B cell (primary cell): ENCODE results near the gene ZNF521. TPM values are rescaled to one million over a fixed set of nuclear protein-coding genes. Genes with fewer than 3 reads are reported as not detected.

Source experiments
- ATAC-seq: fragments of 200-7000 bp; cut with Tn5 transposase; one replicate; pipeline ENCODE4 v1.10.0; 2021; ENCODE audit warnings: low read depth, mild to moderate bottlenecking, moderate number of reproducible peaks, moderate library complexity
- CTCF ChIA-PET: fragments of 350-600 bp; sonication (Branson Sonifier 250); formaldehyde crosslinking; loops from one replicate; lab custom pipeline; 2021; ENCODE audit warnings: antibody characterized with exemption, inconsistent platforms; lab: Charles Lee
- POLR2A ChIA-PET: fragments of 350-600 bp; sonication (Branson Sonifier 250); formaldehyde crosslinking; loops from one replicate; lab custom pipeline; 2021; ENCODE audit warnings: antibody characterized with exemption; lab: Charles Lee
- DNase-seq: peaks from one replicate; pipeline ENCODE4 v3.0.0; 2013
- H2AFZ ChIP-seq: 2 replicates; pipeline ENCODE4 v1.6.1; 2012; ENCODE audit warnings: mild to moderate bottlenecking, low read depth, low read length; ENCODE audit not compliant: insufficient read depth, poor library complexity, severe bottlenecking
- H3K27ac ChIP-seq, 2 donors: 1 replicate in 1 of 2; 2 replicates in 1 of 2; pipeline ENCODE4 v1.5.1; 2012 to 2013; ENCODE audit warnings: low read length in 2 of 2, mild to moderate bottlenecking in 2 of 2, moderate library complexity in 1 of 2
- H3K27me3 ChIP-seq, 4 experiments: fragments of 200-600 bp in 1 of 4; sonication (generic) in 1 of 4; replicated peaks in 1 of 4; 1 replicate in 2 of 4; 2 replicates in 2 of 4; pipeline versions ENCODE4 v1.6.1 to v1.7.0; 2013 to 2016; ENCODE audit warnings: low read length in 3 of 4, mild to moderate bottlenecking in 2 of 4, mixed read lengths in 1 of 4, moderate library complexity in 1 of 4; ENCODE audit not compliant: insufficient read depth in 4 of 4, control insufficient read depth in 3 of 4; ENCODE audit errors: control extremely low read depth in 1 of 4
- H3K36me3 ChIP-seq, 2 experiments: replicated peaks in 1 of 2; 1 replicate in 1 of 2; 2 replicates in 1 of 2; pipeline versions ENCODE4 v1.6.1 to v1.7.1; 2013; ENCODE audit warnings: low read length in 1 of 2; ENCODE audit not compliant: insufficient read depth in 2 of 2, control insufficient read depth in 1 of 2; ENCODE audit errors: control extremely low read depth in 1 of 2, extremely low read depth in 1 of 2
- H3K4me1 ChIP-seq, 2 donors: fragments of 200-600 bp in 1 of 2; sonication (generic) in 1 of 2; 1 replicate in 1 of 2; 2 replicates in 1 of 2; pipeline versions ENCODE4 v1.5.1 to v1.6.1; 2013 to 2017; ENCODE audit warnings: low read length in 2 of 2; ENCODE audit not compliant: control insufficient read depth in 2 of 2, insufficient read depth in 2 of 2
- H3K4me2 ChIP-seq: replicated peaks from 2 replicates; pipeline ENCODE3; 2012; ENCODE audit warnings: mild to moderate bottlenecking, low read depth, low read length; ENCODE audit not compliant: poor library complexity, severe bottlenecking
- H3K4me3 ChIP-seq, 5 experiments: fragments of 200-600 bp in 1 of 5; sonication (generic) in 1 of 5; 1 replicate in 3 of 5; 2 replicates in 2 of 5; pipeline versions ENCODE4 v1.5.1 to v1.7.0; 2011 to 2016; ENCODE audit warnings: low read length in 4 of 5, mild to moderate bottlenecking in 4 of 5, low read depth in 2 of 5, control low read depth in 1 of 5, moderate library complexity in 1 of 5; ENCODE audit not compliant: insufficient read depth in 1 of 5; ENCODE audit errors: control extremely low read depth in 1 of 5, extremely low read depth in 1 of 5
- H3K79me2 ChIP-seq: fragments of 200-600 bp; sonication (generic); one replicate; pipeline ENCODE4 v1.6.0; 2016; ENCODE audit warnings: low read length; ENCODE audit not compliant: control insufficient read depth, insufficient read depth
- H3K9ac ChIP-seq: fragments of 200-600 bp; sonication (generic); 2 replicates; pipeline ENCODE4 v1.6.1; 2017; ENCODE audit warnings: mild to moderate bottlenecking, low read length, moderate library complexity
- H3K9me3 ChIP-seq, 3 donors: one replicate each; pipeline versions ENCODE4 v1.6.1 to v1.7.1; 2013; ENCODE audit warnings: low read length in 2 of 3; ENCODE audit not compliant: control insufficient read depth in 2 of 3, insufficient read depth in 1 of 3; ENCODE audit errors: control extremely low read depth in 1 of 3
- H4K20me1 ChIP-seq: 2 replicates; pipeline ENCODE4 v1.6.0; 2012; ENCODE audit warnings: mild to moderate bottlenecking, low read length; ENCODE audit not compliant: insufficient read depth, control insufficient read depth, poor library complexity, severe bottlenecking
- H3K27ac Mint-ChIP-seq: one replicate; pipeline ENCODE4 v1.8.0; 2021; ENCODE audit warnings: mixed read lengths
- H3K27me3 Mint-ChIP-seq: one replicate; pipeline ENCODE4 v1.8.0; 2021; ENCODE audit warnings: mixed read lengths
- H3K4me1 Mint-ChIP-seq: one replicate; pipeline ENCODE4 v1.8.0; 2021; ENCODE audit warnings: mixed read lengths
- H3K4me3 Mint-ChIP-seq: one replicate; pipeline ENCODE4 v1.8.0; 2021; ENCODE audit warnings: mixed read lengths
- H3K9me3 Mint-ChIP-seq: one replicate; pipeline ENCODE4 v1.8.0; 2022; ENCODE audit warnings: mixed read lengths; ENCODE audit not compliant: insufficient read depth
- EZH2 ChIP-seq: IDR thresholded peaks from 2 replicates; pipeline ENCODE4 v1.6.1; 2012; ENCODE audit warnings: borderline replicate concordance, low read depth, mild to moderate bottlenecking, moderate library complexity, low read length; ENCODE audit not compliant: insufficient read depth, poor library complexity, severe bottlenecking
- WGBS: methylation state at CpG from one replicate; pipeline ENCODE4 v1.1.5; 2013; ENCODE audit warnings: missing lambda C conversion rate; ENCODE audit not compliant: insufficient coverage; 5-methylcytosine and 5-hydroxymethylcytosine counted together
- intact Hi-C: fragments of 100-400 bp; cut with micrococcal nuclease; formaldehyde crosslinking; loops from one replicate; pipeline ENCODE4 v1.10.0; 2022
- polyA plus RNA-seq: library from polyadenylated mRNA; depleted of rRNA; stranded (reverse); fragments of >200 nt; gene quantifications from 2 replicates; pipeline ENCODE4 v1.2.3, GENCODE V29; 2012
- total RNA-seq, 2 donors: library from RNA; stranded (reverse); fragments of 120-200 nt in 1 of 2; gene quantifications; 1 replicate in 1 of 2; 2 replicates in 1 of 2; pipeline versions ENCODE4 v1.2.3 to v1.2.4, GENCODE V29; 2013 to 2022
- TF ChIP-seq, protein P1 (sequence below): fragments of 200-600 bp; IDR thresholded peaks from one replicate; pipeline ENCODE4 v1.8.0; 2022; ENCODE audit warnings: antibody characterized with exemption, mild to moderate bottlenecking

The ZNF521 gene
- total and polyA plus RNA-seq, 2 donors (not counting 1 experiment from before 2014, with no cell fraction given), result 0.04 to 9.0 TPM

GRCh38 chr18:25077038-25077943 is 274.7 kb downstream of the ZNF521 start:
- H3K4me3 Mint-ChIP-seq, result no peak overlapping the region
- no peak overlapping the region for H3K4me2 ChIP-seq
- no peaks in the 10 kb centered on the region for H3K4me1 ChIP-seq
- DNase-seq, result no peak
- H3K4me1 Mint-ChIP-seq, result no peaks in the 10 kb centered on the region
- no peaks in the 10 kb centered on the region for H3K27me3 ChIP-seq
- POLR2A ChIA-PET, result no interaction called here
- no peak overlapping the region for H2AFZ ChIP-seq
- no peaks in the 10 kb centered on the region for H3K36me3 ChIP-seq
- no peaks in the 10 kb centered on the region for H3K27me3 Mint-ChIP-seq
- H4K20me1 ChIP-seq, result no peaks in the 10 kb centered on the region
- no peak overlapping the region for H3K27ac ChIP-seq
- intact Hi-C loops, result no loop called here
- no peak overlapping the region for H3K27ac Mint-ChIP-seq
- H3K9me3 Mint-ChIP-seq, result no peaks in the 10 kb centered on the region
- no peak for ATAC-seq
- TF ChIP-seq, protein P1, sequence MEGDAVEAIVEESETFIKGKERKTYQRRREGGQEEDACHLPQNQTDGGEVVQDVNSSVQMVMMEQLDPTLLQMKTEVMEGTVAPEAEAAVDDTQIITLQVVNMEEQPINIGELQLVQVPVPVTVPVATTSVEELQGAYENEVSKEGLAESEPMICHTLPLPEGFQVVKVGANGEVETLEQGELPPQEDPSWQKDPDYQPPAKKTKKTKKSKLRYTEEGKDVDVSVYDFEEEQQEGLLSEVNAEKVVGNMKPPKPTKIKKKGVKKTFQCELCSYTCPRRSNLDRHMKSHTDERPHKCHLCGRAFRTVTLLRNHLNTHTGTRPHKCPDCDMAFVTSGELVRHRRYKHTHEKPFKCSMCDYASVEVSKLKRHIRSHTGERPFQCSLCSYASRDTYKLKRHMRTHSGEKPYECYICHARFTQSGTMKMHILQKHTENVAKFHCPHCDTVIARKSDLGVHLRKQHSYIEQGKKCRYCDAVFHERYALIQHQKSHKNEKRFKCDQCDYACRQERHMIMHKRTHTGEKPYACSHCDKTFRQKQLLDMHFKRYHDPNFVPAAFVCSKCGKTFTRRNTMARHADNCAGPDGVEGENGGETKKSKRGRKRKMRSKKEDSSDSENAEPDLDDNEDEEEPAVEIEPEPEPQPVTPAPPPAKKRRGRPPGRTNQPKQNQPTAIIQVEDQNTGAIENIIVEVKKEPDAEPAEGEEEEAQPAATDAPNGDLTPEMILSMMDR, result no peak
- TF ChIP-seq EZH2, result no peak
- WGBS, result 94% methylated on average over 11 of the region's 19 CpGs
- no peaks in the 10 kb centered on the region for H3K9me3 ChIP-seq
- H3K4me3 ChIP-seq, result no peak overlapping the region
- CTCF ChIA-PET, result no interaction called here
- H3K79me2 ChIP-seq, result no peaks in the 10 kb centered on the region
- no peak overlapping the region for H3K9ac ChIP-seq

- Histone ChIP-seq H3K79me2 (no peaks in the 10 kb centered on the region), H3K4me3 (no peak overlapping the region), H3K4me2 (no peak overlapping the region), H3K27me3 (no peaks in the 10 kb centered on the region), H2AFZ (no peak overlapping the region), H3K27ac (no peak overlapping the region), H3K4me1 (no peaks in the 10 kb centered on the region), H4K20me1 (no peaks in the 10 kb centered on the region), H3K9ac (no peak overlapping the region), H3K36me3 (no peaks in the 10 kb centered on the region), H3K9me3 (no peaks in the 10 kb centered on the region)
- H3K27me3 Mint-ChIP-seq, result no peaks in the 10 kb centered on the region
- no peak for DNase-seq
- ATAC-seq, result no peak
- intact Hi-C loops, result no loop called here
- 86% methylated on average over 3 of the region's 3 CpGs for WGBS
- no peak overlapping the region for H3K27ac Mint-ChIP-seq
- no peak overlapping the region for H3K4me3 Mint-ChIP-seq
- TF ChIP-seq, protein P1, result no peak
- no peak for TF ChIP-seq EZH2
- H3K4me1 Mint-ChIP-seq, result no peaks in the 10 kb centered on the region
- H3K9me3 Mint-ChIP-seq, result no peaks in the 10 kb centered on the region
- POLR2A ChIA-PET, result no interaction called here
- CTCF ChIA-PET, result no interaction called here
Measured at GRCh38 chr18:25075783-25076182, 276.2 kb downstream of the ZNF521 start.
